GM06990 (cell line): Measurements from ENCODE around the gene CAMTA1.

Source experiments
- DNase-seq: peaks from one replicate; pipeline ENCODE4 v3.0.0-alpha.2; 2011; ENCODE audit not compliant: insufficient read length; ENCODE audit errors: extremely low read depth
- H3K27me3 ChIP-seq: replicated peaks from 2 replicates; pipeline ENCODE4 v1.6.0; 2011; ENCODE audit warnings: low read length; ENCODE audit not compliant: control insufficient read depth, insufficient read depth
- H3K36me3 ChIP-seq: 2 replicates; pipeline ENCODE4 v1.5.1; 2011; ENCODE audit warnings: low read length; ENCODE audit not compliant: control insufficient read depth, insufficient read depth
- H3K4me3 ChIP-seq: replicated peaks from 2 replicates; pipeline ENCODE4 v1.5.1; 2011; ENCODE audit warnings: low read depth, mild to moderate bottlenecking, control low read depth, low read length
- CTCF ChIP-seq: IDR thresholded peaks from 2 replicates; pipeline ENCODE4 v1.5.1; 2011; ENCODE audit warnings: low read length, control low read depth, mild to moderate bottlenecking, inconsistent platforms; ENCODE audit not compliant: insufficient read depth, poor library complexity, severe bottlenecking

CAMTA1 gene

GRCh38 chr1:7646981-7647901 is 862.0 kb downstream of the CAMTA1 start:
- Histone ChIP-seq H3K27me3 (no peaks in the 10 kb centered on the region), H3K36me3 (no peaks in the 10 kb centered on the region), H3K4me3 (no peak overlapping the region)
- peak; percentile 41 for DNase-seq
- TF ChIP-seq CTCF, result peak; percentile 98

GRCh38 chr1:7648761-7649384 is 863.6 kb downstream of the CAMTA1 start:
- no peaks in the 10 kb centered on the region for H3K27me3 ChIP-seq

GRCh38 chr1:7650801-7651200 is 865.5 kb downstream of the CAMTA1 start:
- no peak for DNase-seq
- Histone ChIP-seq H3K36me3 (no peaks in the 10 kb centered on the region), H3K27me3 (no peaks in the 10 kb centered on the region), H3K4me3 (no peak overlapping the region)
- TF ChIP-seq CTCF, result no peak

More at GRCh38 chr1:7648761-7649384, 863.6 kb downstream of the CAMTA1 start:
- no peaks in the 10 kb centered on the region for H3K36me3 ChIP-seq
- H3K4me3 ChIP-seq, result no peak overlapping the region
- TF ChIP-seq CTCF, result no peak
- no peak for DNase-seq

GRCh38 chr1:7651203-7651602 is 865.9 kb downstream of the CAMTA1 start:
- Histone ChIP-seq H3K4me3 (no peak overlapping the region), H3K36me3 (no peaks in the 10 kb centered on the region), H3K27me3 (no peaks in the 10 kb centered on the region)
- DNase-seq, result no peak
- TF ChIP-seq CTCF, result no peak

GRCh38 chr1:7652061-7652460 is 866.8 kb downstream of the CAMTA1 start:
- H3K27me3 ChIP-seq, result no peaks in the 10 kb centered on the region
- no peak for DNase-seq
- H3K36me3 ChIP-seq, result no peaks in the 10 kb centered on the region
- no peak for TF ChIP-seq CTCF
- H3K4me3 ChIP-seq, result no peak overlapping the region
